RWPE2 (cell line): ENCODE results near the gene NPIPA2.
"Not testable (repeated sequence)": the region's sequence is repeated elsewhere in the genome, so short reads cannot be mapped to it uniquely, and the experiment has no call there.

Experiments used
- ATAC-seq: fragments of 200-7000 bp; cut with Tn5 transposase; 3 replicates; pipeline ENCODE4 v1.9.1; 2021; ENCODE audit warnings: low read depth
- DNase-seq: peaks from one replicate; pipeline ENCODE4 v3.0.0-alpha.2; 2020; ENCODE audit warnings: low spot score
- H3K27ac ChIP-seq: fragments of 450-650 bp; 2 replicates; pipeline ENCODE4 v1.5.1; 2017; ENCODE audit warnings: mild to moderate bottlenecking; ENCODE audit not compliant: poor library complexity, severe bottlenecking
- H3K27me3 ChIP-seq: fragments of 250-450 bp; sonication (Bioruptor Pico); 2 replicates; pipeline ENCODE4 v1.5.1; 2021; ENCODE audit warnings: mild to moderate bottlenecking, moderate library complexity; ENCODE audit not compliant: insufficient read depth, poor library complexity, severe bottlenecking
- H3K36me3 ChIP-seq: fragments of 250-450 bp; sonication (Bioruptor Pico); 2 replicates; pipeline ENCODE4 v1.5.1; 2020; ENCODE audit warnings: low read depth, mild to moderate bottlenecking, moderate library complexity
- H3K4me1 ChIP-seq: fragments of 250-450 bp; sonication (Bioruptor Pico); 2 replicates; pipeline ENCODE4 v1.5.1; 2021; ENCODE audit warnings: mild to moderate bottlenecking, moderate library complexity; ENCODE audit not compliant: insufficient read depth, poor library complexity, severe bottlenecking
- H3K4me3 ChIP-seq: fragments of 250-450 bp; sonication (Bioruptor Pico); 2 replicates; pipeline ENCODE4 v1.5.1; 2021; ENCODE audit warnings: mild to moderate bottlenecking, moderate library complexity; ENCODE audit not compliant: severe bottlenecking
- H3K9me3 ChIP-seq: fragments of 250-450 bp; sonication (Bioruptor Pico); 2 replicates; pipeline ENCODE4 v1.5.1; 2021; ENCODE audit warnings: mild to moderate bottlenecking, moderate library complexity; ENCODE audit not compliant: severe bottlenecking

The NPIPA2 gene

DNA sequence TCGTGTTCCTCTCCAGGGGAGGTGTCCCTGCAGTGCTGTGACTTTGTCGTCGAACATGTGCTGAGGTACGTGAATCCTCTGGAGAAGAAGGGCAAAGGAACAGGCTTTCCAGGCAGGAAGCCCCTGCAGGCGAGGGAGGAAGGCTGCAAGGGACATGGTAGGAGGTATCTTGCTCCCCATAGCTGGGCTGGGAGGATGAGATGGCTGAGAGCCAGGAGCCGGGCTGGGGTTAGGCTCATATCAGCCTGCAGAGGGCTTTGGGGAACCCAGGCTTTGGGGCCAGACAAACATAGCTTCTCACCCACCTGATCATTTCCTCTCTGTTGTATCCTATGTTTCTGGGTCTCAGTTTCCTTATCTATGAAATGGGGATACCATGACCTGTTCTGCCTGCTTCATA lies 34.4 kb downstream of the NPIPA2 start:
- ATAC-seq, DNase-seq, H3K4me1 ChIP-seq, H3K27ac ChIP-seq, H3K9me3 ChIP-seq, H3K36me3 ChIP-seq, H3K27me3 ChIP-seq, H3K4me3 ChIP-seq: not testable (repeated sequence)

GRCh38 chr16:14779368-14779877 lies 37.1 kb downstream of the NPIPA2 start:
- DNase-seq, ATAC-seq, H3K4me1 ChIP-seq, H3K36me3 ChIP-seq, H3K4me3 ChIP-seq, H3K27me3 ChIP-seq, H3K9me3 ChIP-seq, H3K27ac ChIP-seq: not testable (repeated sequence)

- not testable (repeated sequence) for H3K27me3 ChIP-seq, H3K36me3 ChIP-seq, H3K9me3 ChIP-seq, H3K4me1 ChIP-seq, H3K4me3 ChIP-seq, H3K27ac ChIP-seq, ATAC-seq, DNase-seq
Measured at GRCh38 chr16:14786180-14786579, 43.8 kb downstream of the NPIPA2 start.

DNA sequence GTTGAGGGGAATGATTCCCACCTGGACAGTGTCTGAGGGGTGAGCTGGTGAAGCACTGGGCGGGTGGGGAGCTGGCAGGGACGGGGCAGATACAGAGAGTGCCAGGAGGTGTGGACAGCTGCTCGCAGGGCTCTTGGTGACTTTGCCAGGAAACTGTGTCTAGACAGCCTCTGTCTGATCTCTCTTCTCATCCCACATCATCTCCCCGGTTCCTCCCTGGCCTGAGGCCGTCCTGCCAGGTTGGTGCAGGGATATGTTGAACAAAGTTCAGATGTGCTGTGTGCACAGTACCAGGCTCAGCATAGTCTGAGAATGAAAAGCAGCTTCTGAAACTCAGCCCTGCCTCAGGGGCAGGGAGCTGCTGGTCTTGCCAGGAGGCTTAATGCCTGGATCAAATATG lies 47.2 kb downstream of the NPIPA2 start:
- not testable (repeated sequence) for H3K36me3 ChIP-seq, H3K9me3 ChIP-seq, H3K4me3 ChIP-seq, H3K27ac ChIP-seq, H3K27me3 ChIP-seq, DNase-seq, H3K4me1 ChIP-seq
- peak; percentile 38; the same call in 2 of the 3 replicates for ATAC-seq

- not testable (repeated sequence) for H3K27ac ChIP-seq, H3K4me1 ChIP-seq, ATAC-seq, DNase-seq, H3K27me3 ChIP-seq, H3K9me3 ChIP-seq, H3K36me3 ChIP-seq, H3K4me3 ChIP-seq
Measured at GRCh38 chr16:14790320-14790956, 48.1 kb downstream of the NPIPA2 start.

DNA sequence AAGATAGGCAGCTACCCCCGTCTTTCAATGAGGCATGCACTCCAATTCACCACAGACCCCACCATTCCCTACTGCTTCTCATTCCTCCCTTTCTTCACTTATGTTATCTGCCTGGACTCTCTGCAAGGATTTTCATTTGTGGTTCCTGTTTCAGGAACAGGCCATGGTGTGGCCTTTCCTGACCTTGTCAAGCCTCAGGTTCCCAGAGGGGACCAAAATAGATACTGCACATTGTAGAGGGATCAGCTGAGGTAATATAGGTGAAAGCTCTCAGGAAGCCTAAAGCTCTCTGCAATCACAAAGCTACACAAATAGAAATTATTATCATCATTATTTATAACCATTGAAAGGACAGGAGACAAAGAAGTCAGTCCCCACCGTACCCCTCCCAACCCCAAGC lies 50.6 kb downstream of the NPIPA2 start:
- not testable (repeated sequence) for ATAC-seq, H3K9me3 ChIP-seq, H3K36me3 ChIP-seq, DNase-seq, H3K27me3 ChIP-seq, H3K27ac ChIP-seq, H3K4me3 ChIP-seq, H3K4me1 ChIP-seq

DNA sequence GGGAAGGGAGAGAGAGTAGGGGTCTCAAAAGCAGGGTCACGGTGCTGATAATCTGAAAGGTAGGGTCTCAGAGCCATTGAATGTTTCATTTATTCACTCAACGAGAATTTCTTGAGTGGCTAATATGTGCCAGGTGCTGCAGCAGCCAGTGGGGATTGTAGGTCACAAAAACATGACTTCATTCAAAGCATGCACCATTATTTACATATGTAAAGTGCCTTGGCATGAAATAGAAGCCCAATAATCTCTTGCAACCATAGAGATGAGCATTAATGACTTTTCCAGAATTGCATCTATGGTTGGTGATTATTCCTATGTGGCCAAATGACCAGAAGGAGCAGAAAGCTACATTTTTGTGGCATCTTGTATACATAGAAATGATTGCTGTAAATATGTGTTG lies 55.2 kb downstream of the NPIPA2 start:
- not testable (repeated sequence) for ATAC-seq, H3K27me3 ChIP-seq, H3K4me3 ChIP-seq, H3K27ac ChIP-seq, H3K36me3 ChIP-seq, H3K4me1 ChIP-seq, H3K9me3 ChIP-seq, DNase-seq

- DNase-seq, H3K4me3 ChIP-seq, ATAC-seq, H3K36me3 ChIP-seq, H3K9me3 ChIP-seq, H3K27me3 ChIP-seq, H3K4me1 ChIP-seq, H3K27ac ChIP-seq: not testable (repeated sequence)
Measured at GRCh38 chr16:14803577-14803976, 61.2 kb downstream of the NPIPA2 start.

GRCh38 chr16:14807184-14807678 lies 64.9 kb downstream of the NPIPA2 start:
- not testable (repeated sequence) for H3K4me3 ChIP-seq, H3K9me3 ChIP-seq, H3K27me3 ChIP-seq, H3K4me1 ChIP-seq, DNase-seq, H3K27ac ChIP-seq, ATAC-seq, H3K36me3 ChIP-seq

- not testable (repeated sequence) for H3K9me3 ChIP-seq, H3K4me1 ChIP-seq, H3K4me3 ChIP-seq, H3K36me3 ChIP-seq, H3K27ac ChIP-seq, DNase-seq, H3K27me3 ChIP-seq
- ATAC-seq, result peak; percentile 68
Measured at GRCh38 chr16:14813890-14814289, 71.6 kb downstream of the NPIPA2 start.
